Activated naive CD8-positive, alpha-beta T cell treated with anti-CD3 and anti-CD28 coated beads for 36 hours (primary cell): ENCODE measurements around the gene IL18BP. TPM values are rescaled to one million over a fixed set of nuclear protein-coding genes. Genes with fewer than 3 reads are reported as not detected.

Experiments used
- DNase-seq: peaks from one replicate; pipeline ENCODE4 v3.0.0; 2021
- H3K27ac Mint-ChIP-seq: one replicate; pipeline ENCODE4 v1.8.0; 2022; ENCODE audit warnings: mild to moderate bottlenecking, moderate library complexity, mixed read lengths
- H3K27me3 Mint-ChIP-seq: one replicate; pipeline ENCODE4 v1.8.0; 2022; ENCODE audit warnings: mild to moderate bottlenecking, mixed read lengths
- H3K36me3 Mint-ChIP-seq: one replicate; pipeline ENCODE4 v1.8.0; 2021; ENCODE audit warnings: mild to moderate bottlenecking, mixed read lengths
- H3K4me1 Mint-ChIP-seq: one replicate; pipeline ENCODE4 v1.8.0; 2021; ENCODE audit warnings: mixed read lengths
- H3K4me3 Mint-ChIP-seq: one replicate; pipeline ENCODE4 v1.8.0; 2022; ENCODE audit warnings: mild to moderate bottlenecking, moderate library complexity, mixed read lengths
- H3K9me3 Mint-ChIP-seq: one replicate; pipeline ENCODE4 v1.8.0; 2022; ENCODE audit warnings: mixed read lengths
- total RNA-seq, 2 experiments: library from RNA; stranded (reverse); gene quantifications; one replicate each; pipeline ENCODE4 v1.2.3, GENCODE V29; 2021

The IL18BP gene
- total RNA-seq, 2 experiments from 2014 or later, result 6.9 to 7.4 TPM

DNA sequence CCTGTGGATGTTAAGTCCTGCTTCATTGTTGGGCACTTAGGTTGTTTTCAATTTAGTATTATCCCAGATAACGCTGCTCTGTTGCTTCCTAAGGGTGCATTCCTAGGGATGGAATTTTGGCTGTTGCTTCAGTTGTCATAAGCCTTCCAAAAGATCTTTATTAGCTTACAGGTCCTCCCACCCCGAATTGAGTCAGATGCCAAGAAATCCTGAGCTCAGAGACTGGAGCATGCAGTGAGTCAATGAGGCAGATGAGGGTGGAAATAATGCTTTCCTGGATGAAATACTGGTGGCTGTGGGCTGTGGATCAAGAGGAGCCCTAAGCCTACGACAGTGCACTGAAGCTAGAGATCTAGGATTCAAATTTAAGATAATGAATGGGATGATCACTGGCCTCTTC is 10.7 kb upstream of the IL18BP start:
- Mint-ChIP-seq H3K27me3 (no peaks in the 10 kb centered on the region), H3K9me3 (no peaks in the 10 kb centered on the region), H3K36me3 (peaks cover 7% of the 10 kb centered on the region), H3K4me3 (no peak overlapping the region), H3K4me1 (peaks cover 9% of the 10 kb centered on the region), H3K27ac (no peak overlapping the region)
- DNase-seq, result no peak

DNA sequence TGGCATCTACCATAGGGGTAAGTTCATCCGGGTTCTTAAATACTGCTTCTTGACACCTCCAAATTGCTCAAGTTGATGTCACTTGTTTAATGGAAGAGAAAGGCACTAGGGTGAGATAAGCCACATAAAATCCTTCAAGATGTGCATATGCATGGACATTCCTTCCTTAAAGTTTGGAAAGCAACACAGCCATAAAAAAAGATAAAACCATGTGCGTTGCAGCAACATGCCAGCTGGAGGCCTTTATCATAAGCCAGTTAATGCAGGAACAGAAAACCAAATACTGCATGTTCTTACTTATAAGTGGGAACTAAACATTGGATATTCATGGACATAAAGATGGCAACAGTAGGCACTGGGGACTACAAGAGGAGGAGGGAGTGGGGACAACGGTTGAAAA is 8.0 kb upstream of the IL18BP start:
- Mint-ChIP-seq H3K27me3 (no peaks in the 10 kb centered on the region), H3K4me1 (peaks cover 9% of the 10 kb centered on the region), H3K9me3 (no peaks in the 10 kb centered on the region), H3K4me3 (no peak overlapping the region), H3K36me3 (peaks cover 5% of the 10 kb centered on the region), H3K27ac (no peak overlapping the region)
- no peak for DNase-seq

DNA sequence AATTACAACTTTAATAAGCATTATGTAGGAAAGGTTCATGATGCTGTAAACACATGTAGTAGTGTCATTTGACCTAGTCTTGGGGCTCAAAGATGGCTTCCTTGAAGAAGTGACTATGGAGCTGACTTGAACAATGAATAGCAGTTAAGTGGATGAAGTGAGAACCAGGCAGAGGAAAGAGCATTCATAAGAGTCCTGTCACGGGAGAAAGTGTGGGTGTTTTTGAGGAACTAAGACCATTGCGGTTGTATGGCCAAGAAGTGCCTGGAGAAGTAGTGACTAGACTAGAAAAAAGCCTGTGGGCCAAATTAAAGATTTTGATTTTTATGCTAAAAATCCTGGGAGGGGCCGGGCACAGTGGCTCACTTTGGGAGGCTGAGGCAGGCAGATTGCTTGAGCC is 7.2 kb upstream of the IL18BP start:
- no peak for DNase-seq
- no peak overlapping the region for H3K4me3 Mint-ChIP-seq
- no peaks in the 10 kb centered on the region for H3K27me3 Mint-ChIP-seq
- H3K4me1 Mint-ChIP-seq, result peaks cover 9% of the 10 kb centered on the region
- no peaks in the 10 kb centered on the region for H3K9me3 Mint-ChIP-seq
- H3K36me3 Mint-ChIP-seq, result peaks cover 5% of the 10 kb centered on the region
- H3K27ac Mint-ChIP-seq, result no peak overlapping the region

DNA sequence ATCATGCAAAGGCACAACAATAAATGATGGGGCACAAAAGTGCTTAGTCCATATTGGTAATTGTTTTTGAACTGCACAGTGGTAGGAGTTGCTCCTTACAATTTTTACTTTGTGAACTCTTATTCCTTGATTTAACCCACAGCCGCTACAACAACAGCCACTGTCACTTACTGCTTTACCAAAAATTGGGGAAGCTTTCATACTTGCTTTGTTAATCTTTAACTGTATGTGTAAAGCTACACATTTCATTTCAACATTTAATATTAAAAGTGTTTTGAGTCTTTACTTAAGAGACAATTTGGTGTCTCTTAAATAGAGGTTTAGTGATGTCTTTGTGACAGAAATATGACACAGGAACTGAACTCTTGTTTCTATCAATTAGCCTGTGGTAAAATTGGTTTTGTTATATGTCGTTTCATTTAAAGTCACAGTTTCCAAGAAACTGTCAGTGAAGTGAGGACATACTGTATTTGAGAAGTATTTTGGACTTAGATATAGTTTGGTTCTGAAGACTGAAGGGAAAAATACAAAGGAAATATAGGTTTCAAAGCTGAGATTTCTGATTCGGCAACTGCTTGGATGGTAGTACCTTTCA is 6.5 kb upstream of the IL18BP start:
- Mint-ChIP-seq H3K36me3 (peaks cover 8% of the 10 kb centered on the region), H3K27me3 (no peaks in the 10 kb centered on the region), H3K4me1 (peaks cover 9% of the 10 kb centered on the region), H3K9me3 (no peaks in the 10 kb centered on the region), H3K4me3 (no peak overlapping the region), H3K27ac (no peak overlapping the region)
- no peak for DNase-seq

DNA sequence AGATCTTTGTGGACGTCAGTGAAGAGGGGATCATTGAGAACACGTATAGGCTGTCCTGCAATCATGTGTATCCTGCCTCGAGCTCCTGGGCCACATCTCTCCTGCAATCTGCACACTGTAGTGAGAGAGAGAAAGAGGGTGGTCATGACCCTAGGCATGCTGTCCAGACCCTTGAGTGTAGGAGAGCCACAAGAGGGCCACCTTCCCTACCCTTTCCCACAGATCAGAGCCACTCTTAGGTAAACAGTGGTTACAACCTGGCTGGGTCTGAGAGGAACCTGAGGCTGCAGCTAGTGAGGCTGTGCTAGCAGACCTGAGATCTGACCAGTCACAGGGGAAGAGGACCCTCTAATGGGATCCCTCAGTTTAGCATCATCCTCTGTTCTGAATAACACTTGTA is 3.9 kb upstream of the IL18BP start:
- Mint-ChIP-seq H3K27ac (no peak overlapping the region), H3K9me3 (no peaks in the 10 kb centered on the region), H3K4me1 (peaks cover 29% of the 10 kb centered on the region), H3K27me3 (no peaks in the 10 kb centered on the region), H3K36me3 (peaks cover 23% of the 10 kb centered on the region), H3K4me3 (no peak overlapping the region)
- DNase-seq, result no peak

DNA sequence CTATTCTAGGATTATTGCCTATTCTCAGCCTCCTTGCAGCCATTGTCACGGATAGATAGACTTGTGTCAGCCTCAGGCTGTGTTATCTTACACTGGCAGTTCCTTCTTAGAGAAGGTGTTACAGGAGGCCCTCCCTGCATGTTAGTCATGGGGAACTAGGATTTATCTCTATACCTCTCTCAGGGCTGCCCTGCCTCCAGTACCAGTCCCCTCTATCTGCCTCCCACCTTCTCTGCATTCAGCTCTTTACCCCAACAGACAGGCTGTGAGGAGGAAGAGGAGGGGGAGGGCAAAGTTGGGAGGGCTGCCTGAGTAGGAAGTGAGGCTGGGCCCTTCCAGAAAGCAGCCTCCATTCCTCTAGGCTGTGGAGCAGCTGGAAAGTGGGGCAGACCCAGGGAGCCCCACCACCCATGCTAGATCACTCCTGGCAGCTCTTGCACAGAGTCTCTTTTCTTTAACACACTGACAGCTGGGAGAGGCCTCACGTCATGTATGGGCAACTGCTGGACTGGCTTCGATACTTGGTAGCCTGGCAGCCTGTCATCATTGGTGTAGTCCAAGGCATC is 2.9 kb upstream of the IL18BP start:
- H3K9me3 Mint-ChIP-seq, result no peaks in the 10 kb centered on the region
- H3K27me3 Mint-ChIP-seq, result no peaks in the 10 kb centered on the region
- H3K4me3 Mint-ChIP-seq, result no peak overlapping the region
- peaks cover 31% of the 10 kb centered on the region for H3K4me1 Mint-ChIP-seq
- no peak overlapping the region for H3K27ac Mint-ChIP-seq
- DNase-seq, result no peak
- peaks cover 19% of the 10 kb centered on the region for H3K36me3 Mint-ChIP-seq

DNA sequence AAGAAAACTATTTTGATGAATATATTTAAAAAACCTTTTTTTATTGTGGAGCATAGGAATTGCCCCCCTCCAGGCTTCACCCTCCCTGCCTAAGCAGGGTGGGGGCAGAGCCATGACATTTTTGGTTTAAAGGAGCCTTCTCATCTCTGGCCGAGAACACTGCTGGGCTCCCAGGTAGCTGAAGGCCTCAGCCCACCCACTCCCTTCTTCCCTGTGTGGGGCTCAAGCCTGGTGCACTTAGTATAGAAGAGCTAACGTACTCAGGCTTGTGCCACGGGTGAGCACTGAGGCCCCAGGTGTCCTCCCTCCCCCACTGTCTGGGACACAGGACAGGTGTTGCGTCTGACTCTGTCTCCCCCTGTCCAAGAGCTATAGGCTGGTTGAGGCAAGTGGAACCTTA is 2.2 kb upstream of the IL18BP start:
- Mint-ChIP-seq H3K4me1 (peaks cover 29% of the 10 kb centered on the region), H3K4me3 (no peak overlapping the region), H3K9me3 (no peaks in the 10 kb centered on the region), H3K27ac (no peak overlapping the region), H3K36me3 (peaks cover 18% of the 10 kb centered on the region), H3K27me3 (no peaks in the 10 kb centered on the region)
- DNase-seq, result no peak

DNA sequence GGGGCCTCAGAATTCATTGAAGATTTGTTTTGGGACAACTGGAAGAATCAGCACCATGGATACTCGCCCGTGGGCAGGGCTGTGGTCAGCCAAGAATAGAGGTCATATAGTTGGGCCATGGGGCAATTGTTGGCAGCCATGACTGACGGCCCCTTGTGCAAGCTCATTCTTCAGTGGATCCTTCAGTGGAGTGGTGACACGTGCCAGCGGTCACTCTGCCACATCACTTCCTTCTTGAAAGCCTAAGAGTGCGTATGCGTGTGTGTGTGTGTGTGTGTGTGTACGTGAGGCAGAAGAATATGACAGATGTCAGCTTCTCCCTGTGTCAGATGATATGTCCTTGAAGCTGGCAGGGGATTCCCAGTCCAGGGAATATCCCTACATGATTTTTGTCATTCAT is 1.8 kb upstream of the IL18BP start:
- no peak overlapping the region for H3K4me3 Mint-ChIP-seq

DNA sequence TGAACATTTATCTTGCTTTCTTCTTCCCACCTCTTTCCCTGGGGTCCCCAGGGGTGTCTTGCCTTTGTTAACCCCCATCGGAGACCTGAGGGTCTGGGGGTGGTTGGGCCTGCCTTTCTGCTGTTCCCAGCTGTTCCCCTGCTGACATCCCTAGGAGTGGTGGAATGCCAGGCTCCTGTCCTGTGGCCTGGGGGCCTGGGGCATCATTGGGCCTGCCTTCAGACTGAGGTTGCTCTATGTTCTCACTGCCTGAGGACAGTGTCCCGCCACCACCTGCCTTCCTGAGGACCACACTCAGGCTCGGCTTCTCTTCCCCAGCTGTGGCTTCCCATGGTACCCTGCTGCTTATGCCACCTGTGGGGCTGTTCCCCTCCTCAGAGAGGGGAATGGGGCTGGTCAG is 1.1 kb upstream of the IL18BP start:
- Mint-ChIP-seq H3K9me3 (no peaks in the 10 kb centered on the region), H3K27ac (no peak overlapping the region), H3K36me3 (peaks cover 22% of the 10 kb centered on the region), H3K4me1 (peaks cover 22% of the 10 kb centered on the region), H3K27me3 (no peaks in the 10 kb centered on the region), H3K4me3 (no peak overlapping the region)
- no peak for DNase-seq

More for the DNA sequence above, 1.8 kb upstream of the IL18BP start:
- H3K4me1 Mint-ChIP-seq, result peaks cover 26% of the 10 kb centered on the region
- DNase-seq, result no peak
- no peak overlapping the region for H3K27ac Mint-ChIP-seq
- H3K36me3 Mint-ChIP-seq, result peaks cover 20% of the 10 kb centered on the region
- no peaks in the 10 kb centered on the region for H3K27me3 Mint-ChIP-seq
- no peaks in the 10 kb centered on the region for H3K9me3 Mint-ChIP-seq

DNA sequence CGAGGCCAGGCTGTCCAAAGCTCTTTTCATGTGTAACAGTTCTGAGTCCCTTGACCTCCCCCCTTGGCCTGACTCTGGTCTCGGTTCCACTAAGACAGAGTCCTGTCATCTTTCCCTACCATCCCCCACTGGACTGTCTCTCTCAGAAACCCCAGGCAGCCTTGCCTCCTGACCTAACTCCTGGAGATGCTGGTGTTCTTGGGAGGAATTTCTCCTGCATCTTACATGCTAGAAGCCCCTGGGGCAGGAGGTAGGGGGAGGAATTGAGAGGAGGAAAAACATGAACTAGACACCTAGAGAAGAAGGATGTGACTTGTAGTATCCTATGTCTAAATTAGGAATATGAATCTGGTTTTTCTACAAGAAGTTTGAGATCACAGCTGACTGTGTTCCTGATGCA is 648 bp upstream of the IL18BP start:
- Mint-ChIP-seq H3K4me3 (no peak overlapping the region), H3K36me3 (peaks cover 22% of the 10 kb centered on the region), H3K27ac (peak overlapping the region; percentile 89), H3K27me3 (no peaks in the 10 kb centered on the region), H3K4me1 (peaks cover 22% of the 10 kb centered on the region), H3K9me3 (no peaks in the 10 kb centered on the region)
- DNase-seq, result no peak

DNA sequence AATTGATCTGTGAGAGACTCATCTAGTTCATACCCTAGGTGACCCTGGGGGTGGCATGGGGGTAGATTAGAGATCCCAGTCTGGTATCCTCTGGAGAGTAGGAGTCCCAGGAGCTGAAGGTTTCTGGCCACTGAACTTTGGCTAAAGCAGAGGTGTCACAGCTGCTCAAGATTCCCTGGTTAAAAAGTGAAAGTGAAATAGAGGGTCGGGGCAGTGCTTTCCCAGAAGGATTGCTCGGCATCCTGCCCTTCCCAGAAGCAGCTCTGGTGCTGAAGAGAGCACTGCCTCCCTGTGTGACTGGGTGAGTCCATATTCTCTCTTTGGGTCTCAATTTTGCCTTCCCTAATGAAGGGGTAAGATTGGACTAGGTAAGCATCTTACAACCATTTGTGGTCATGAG is 653 bp downstream of the IL18BP start:
- peaks cover 22% of the 10 kb centered on the region for H3K4me1 Mint-ChIP-seq
- H3K27me3 Mint-ChIP-seq, result no peaks in the 10 kb centered on the region
- H3K4me3 Mint-ChIP-seq, result peak overlapping the region; percentile 62
- H3K36me3 Mint-ChIP-seq, result peaks cover 29% of the 10 kb centered on the region
- H3K27ac Mint-ChIP-seq, result peak overlapping the region; percentile 89
- H3K9me3 Mint-ChIP-seq, result no peaks in the 10 kb centered on the region
- no peak for DNase-seq

DNA sequence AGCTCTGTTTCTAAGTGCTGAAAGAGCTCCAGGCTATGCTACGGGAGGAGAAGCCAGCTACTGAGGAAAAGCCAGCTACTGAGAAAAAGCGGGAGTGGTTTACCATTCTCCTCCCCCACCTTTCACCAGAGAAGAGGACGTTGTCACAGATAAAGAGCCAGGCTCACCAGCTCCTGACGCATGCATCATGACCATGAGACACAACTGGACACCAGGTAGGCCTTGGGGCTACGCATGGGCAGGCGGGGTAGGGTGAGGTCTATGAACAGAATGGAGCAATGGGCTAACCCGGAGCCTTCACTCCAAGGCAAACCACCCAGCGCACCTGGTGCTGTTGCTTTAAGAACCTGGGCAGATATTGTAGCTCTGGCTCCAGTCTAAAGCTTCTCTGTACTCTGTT is 1.1 kb downstream of the IL18BP start:
- H3K27ac Mint-ChIP-seq, result peak overlapping the region; percentile 89
- H3K36me3 Mint-ChIP-seq, result peaks cover 29% of the 10 kb centered on the region
- H3K9me3 Mint-ChIP-seq, result no peaks in the 10 kb centered on the region
- DNase-seq, result no peak
- H3K4me3 Mint-ChIP-seq, result no peak overlapping the region
- H3K4me1 Mint-ChIP-seq, result peaks cover 22% of the 10 kb centered on the region
- no peaks in the 10 kb centered on the region for H3K27me3 Mint-ChIP-seq

DNA sequence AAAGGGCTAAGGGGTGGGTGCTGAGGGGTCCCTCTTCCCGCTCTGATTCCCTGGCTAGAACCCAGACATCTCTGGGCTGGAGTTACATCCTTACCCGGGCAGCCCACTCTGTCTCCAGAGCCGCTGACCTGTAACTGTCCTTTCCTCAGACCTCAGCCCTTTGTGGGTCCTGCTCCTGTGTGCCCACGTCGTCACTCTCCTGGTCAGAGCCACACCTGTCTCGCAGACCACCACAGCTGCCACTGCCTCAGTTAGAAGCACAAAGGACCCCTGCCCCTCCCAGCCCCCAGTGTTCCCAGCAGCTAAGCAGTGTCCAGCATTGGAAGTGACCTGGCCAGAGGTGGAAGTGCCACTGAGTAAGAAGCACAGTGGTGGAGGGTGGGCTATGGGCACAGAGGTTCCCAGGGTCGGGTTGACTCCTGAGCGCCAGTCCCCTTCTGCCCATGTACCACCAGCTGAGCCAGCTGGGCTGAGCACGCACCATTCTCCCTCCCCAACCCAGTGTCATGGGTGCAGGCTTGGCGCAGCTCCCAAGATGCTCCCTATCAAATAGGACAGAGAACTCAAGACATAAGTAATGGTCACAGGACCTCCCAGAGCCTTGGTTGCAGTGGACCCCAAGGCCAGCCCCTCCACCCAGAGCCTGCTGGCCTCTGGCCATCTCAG is 1.6 kb downstream of the IL18BP start:
- Mint-ChIP-seq H3K27me3 (no peaks in the 10 kb centered on the region), H3K27ac (peak overlapping the region; percentile 32), H3K9me3 (no peaks in the 10 kb centered on the region), H3K4me3 (no peak overlapping the region), H3K4me1 (peaks cover 22% of the 10 kb centered on the region), H3K36me3 (peaks cover 29% of the 10 kb centered on the region)
- no peak for DNase-seq

DNA sequence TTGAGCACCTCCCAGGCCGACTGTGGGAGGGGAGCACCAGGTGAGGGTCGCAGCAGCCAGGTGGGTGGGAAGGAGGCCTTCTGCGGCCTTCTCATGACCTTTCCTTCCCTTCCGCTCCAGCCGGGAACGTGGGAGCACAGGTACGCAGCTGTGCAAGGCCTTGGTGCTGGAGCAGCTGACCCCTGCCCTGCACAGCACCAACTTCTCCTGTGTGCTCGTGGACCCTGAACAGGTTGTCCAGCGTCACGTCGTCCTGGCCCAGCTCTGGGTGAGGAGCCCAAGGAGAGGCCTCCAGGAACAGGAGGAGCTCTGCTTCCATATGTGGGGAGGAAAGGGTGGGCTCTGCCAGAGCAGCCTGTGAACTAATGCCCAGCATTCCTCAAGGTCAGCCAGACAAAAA is 2.6 kb downstream of the IL18BP start:
- Mint-ChIP-seq H3K27me3 (no peaks in the 10 kb centered on the region), H3K36me3 (peaks cover 31% of the 10 kb centered on the region), H3K27ac (no peak overlapping the region), H3K4me3 (no peak overlapping the region), H3K4me1 (peaks cover 22% of the 10 kb centered on the region), H3K9me3 (no peaks in the 10 kb centered on the region)
- DNase-seq, result no peak

DNA sequence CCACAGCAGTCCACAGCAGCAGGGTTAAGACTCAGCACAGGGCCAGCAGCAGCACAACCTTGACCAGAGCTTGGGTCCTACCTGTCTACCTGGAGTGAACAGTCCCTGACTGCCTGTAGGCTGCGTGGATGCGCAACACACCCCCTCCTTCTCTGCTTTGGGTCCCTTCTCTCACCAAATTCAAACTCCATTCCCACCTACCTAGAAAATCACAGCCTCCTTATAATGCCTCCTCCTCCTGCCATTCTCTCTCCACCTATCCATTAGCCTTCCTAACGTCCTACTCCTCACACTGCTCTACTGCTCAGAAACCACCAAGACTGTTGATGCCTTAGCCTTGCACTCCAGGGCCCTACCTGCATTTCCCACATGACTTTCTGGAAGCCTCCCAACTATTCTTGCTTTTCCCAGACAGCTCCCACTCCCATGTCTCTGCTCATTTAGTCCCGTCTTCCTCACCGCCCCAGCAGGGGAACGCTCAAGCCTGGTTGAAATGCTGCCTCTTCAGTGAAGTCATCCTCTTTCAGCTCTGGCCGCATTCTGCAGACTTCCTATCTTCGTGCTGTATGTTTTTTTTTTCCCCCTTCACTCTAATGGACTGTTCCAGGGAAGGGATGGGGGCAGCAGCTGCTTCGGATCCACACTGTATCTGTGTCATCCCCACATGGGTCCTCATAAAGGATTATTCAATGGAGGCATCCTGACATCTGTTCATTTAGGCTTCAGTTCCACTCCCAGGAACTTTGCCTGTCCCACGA is 3.3 kb downstream of the IL18BP start:
- Mint-ChIP-seq H3K4me1 (peaks cover 22% of the 10 kb centered on the region), H3K27me3 (no peaks in the 10 kb centered on the region), H3K9me3 (no peaks in the 10 kb centered on the region), H3K27ac (peak overlapping the region; percentile 3), H3K4me3 (no peak overlapping the region), H3K36me3 (peaks cover 30% of the 10 kb centered on the region)
- no peak for DNase-seq
